HepG2 (cell line): Measurements from ENCODE around the gene CEBPZOS. TPM values are rescaled to one million over a fixed set of nuclear protein-coding genes. Genes with fewer than 3 reads are reported as not detected.

ENCODE experiments used
- CTCF ChIP-seq: sonication (generic); formaldehyde crosslinking; IDR thresholded peaks from 2 replicates; pipeline ENCODE4 v1.5.0; 2020; ENCODE audit warnings: mild to moderate bottlenecking, missing genetic modification reagents, moderate library complexity
- DNMT3B ChIP-seq: conservative IDR thresholded peaks from 2 replicates; pipeline ENCODE4 v1.6.1; 2016; ENCODE audit warnings: missing biosample characterization, control low read depth
- IKZF5 ChIP-seq: IDR thresholded peaks from 2 replicates; pipeline ENCODE4 v1.6.1; 2018; ENCODE audit warnings: missing genetic modification reagents, mild to moderate bottlenecking, missing compliant biosample characterization
- JUND ChIP-seq: sonication (generic); formaldehyde crosslinking; IDR thresholded peaks from 2 replicates; pipeline ENCODE4 v1.8.0; 2022; ENCODE audit warnings: mild to moderate bottlenecking, missing genetic modification reagents
- LRRFIP1 ChIP-seq: sonication (generic); formaldehyde crosslinking; conservative IDR thresholded peaks from 2 replicates; pipeline ENCODE4 v1.4.0; 2020; ENCODE audit warnings: missing genetic modification reagents
- MZF1 ChIP-seq: sonication (generic); formaldehyde crosslinking; IDR thresholded peaks from 2 replicates; pipeline ENCODE4 v1.8.1; 2023; ENCODE audit warnings: mild to moderate bottlenecking, missing genetic modification reagents, borderline replicate concordance
- NFKBIZ ChIP-seq: IDR thresholded peaks from 2 replicates; pipeline ENCODE4 v1.6.1; 2018; ENCODE audit warnings: missing genetic modification reagents, missing compliant biosample characterization
- NR2F2 ChIP-seq: IDR thresholded peaks from 2 replicates; pipeline ENCODE4 v1.6.1; 2012; ENCODE audit warnings: low read depth, inconsistent platforms, borderline replicate concordance
- ZBTB20 ChIP-seq: sonication (generic); formaldehyde crosslinking; IDR thresholded peaks from 2 replicates; pipeline ENCODE4 v1.8.1; 2023; ENCODE audit warnings: missing genetic modification reagents, low read depth, mild to moderate bottlenecking, borderline replicate concordance
- ZKSCAN1 ChIP-seq: fragments of 150-350 bp; IDR thresholded peaks from 2 replicates; pipeline ENCODE4 v1.6.1; 2014; ENCODE audit warnings: low read length
- ZNF296 ChIP-seq: sonication (generic); formaldehyde crosslinking; conservative IDR thresholded peaks from 2 replicates; pipeline ENCODE4 v1.5.0; 2020; ENCODE audit warnings: mild to moderate bottlenecking, missing genetic modification reagents
- ZNF598 ChIP-seq: sonication (generic); formaldehyde crosslinking; IDR thresholded peaks from 2 replicates; pipeline ENCODE4 v1.5.1; 2020; ENCODE audit warnings: mild to moderate bottlenecking, missing genetic modification reagents, borderline replicate concordance
- ZNF639 ChIP-seq: conservative IDR thresholded peaks from 2 replicates; pipeline ENCODE4 v1.6.1; 2018; ENCODE audit warnings: missing genetic modification reagents
- ZNF710 ChIP-seq: sonication (generic); formaldehyde crosslinking; IDR thresholded peaks from 2 replicates; pipeline ENCODE4 v1.5.0; 2020; ENCODE audit warnings: mild to moderate bottlenecking, missing genetic modification reagents, borderline replicate concordance
- ZNF788 ChIP-seq: sonication (generic); formaldehyde crosslinking; IDR thresholded peaks from 2 replicates; pipeline ENCODE4 v1.5.0; 2020; ENCODE audit warnings: mild to moderate bottlenecking, missing genetic modification reagents, borderline replicate concordance
- ZSCAN22 ChIP-seq: sonication (generic); formaldehyde crosslinking; IDR thresholded peaks from 2 replicates; pipeline ENCODE4 v1.4.0; 2020; ENCODE audit warnings: mild to moderate bottlenecking, missing genetic modification reagents
- ZSCAN9 ChIP-seq: IDR thresholded peaks from 2 replicates; pipeline ENCODE4 v1.6.1; 2016; ENCODE audit warnings: borderline replicate concordance
- polyA plus RNA-seq, 8 experiments: library from polyadenylated mRNA; depleted of rRNA in 3 of 8; stranded (reverse) in 7 of 8; unstranded in 1 of 8; fragments of >200 nt; fragmentation: Illumina TruSeq in 4 of 8; extraction: Trizol in 4 of 8; gene quantifications; 2 replicates each; pipeline versions ENCODE4 v1.2.1 to v1.2.3, GENCODE V29; 2011 to 2016; ENCODE audit warnings: low read depth in 4 of 8, missing spikeins in 1 of 8, mixed read lengths in 1 of 8; ENCODE audit not compliant: insufficient read depth in 1 of 8
- total RNA-seq, 5 experiments: library from RNA; depleted of rRNA; stranded (reverse); fragments of >200 nt; fragmentation: Illumina TruSeq; extraction: Trizol; gene quantifications; 2 replicates each; pipeline ENCODE4 v1.2.3, GENCODE V29; 2016; ENCODE audit warnings: low read depth in 1 of 5

CEBPZOS gene
- total and polyA plus RNA-seq, 2 of the 13 experiments (the other 11 are each of a cell fraction or from before 2014, with no cell fraction given) = 18.6 to 44.7 TPM

- TF ChIP-seq NFKBIZ (peak; percentile 72), ZNF788 (CRISPR knock-in tag) (peak; percentile 89), ZNF710 (CRISPR knock-in tag) (peak; percentile 89; the same call in 1 of the 2 replicates), NR2F2 (no peak; the same call in 1 of the 2 replicates), IKZF5 (peak; percentile 62; the same call in 1 of the 2 replicates), JUND (CRISPR knock-in tag) (peak; percentile 57; the same call in 1 of the 2 replicates), DNMT3B (CRISPR knock-in tag) (no peak), MZF1 (CRISPR knock-in tag) (peak; percentile 29; the same call in 1 of the 2 replicates), ZNF598 (CRISPR knock-in tag) (peak; percentile 83; the same call in 1 of the 2 replicates), CTCF (CRISPR knock-in tag) (no peak; the same call in 1 of the 2 replicates), ZKSCAN1 (no peak), ZNF296 (CRISPR knock-in tag) (peak; percentile 93), ZSCAN22 (CRISPR knock-in tag) (peak; percentile 42), ZBTB20 (CRISPR knock-in tag) (peak; percentile 76), ZSCAN9 (peak; percentile 79; the same call in 1 of the 2 replicates), ZNF639 (peak; percentile 72), LRRFIP1 (peak; percentile 52; the same call in 1 of the 2 replicates)
Observed at GRCh38 chr2:37231241-37232130, 35.2 kb downstream of the CEBPZOS start, which contains the start of the genes CEBPZ and NDUFAF7 (continued).
